GM19452 (cell line): ENCODE measurements around the gene ONECUT1.

Experiments
- ATAC-seq: cut with Tn5 transposase; IDR thresholded peaks from one replicate; pipeline ENCODE4 v1.9.1; 2021; ENCODE audit not compliant: unreplicated experiment

ONECUT1 gene

GRCh38 chr15:52783929-52784798 is 6.0 kb downstream of the ONECUT1 start:
- ATAC-seq: no peak

GRCh38 chr15:52783191-52783829 is 6.8 kb downstream of the ONECUT1 start:
- ATAC-seq: no peak

GRCh38 chr15:52782514-52782913 is 7.6 kb downstream of the ONECUT1 start:
- no peak for ATAC-seq

GRCh38 chr15:52780172-52780980 is 9.8 kb downstream of the ONECUT1 start:
- ATAC-seq: peak; percentile 77

- ATAC-seq: no peak
These were observed 11.7 kb downstream of the ONECUT1 start for GRCh38 chr15:52778457-52778856.

GRCh38 chr15:52772766-52773165 is 17.4 kb downstream of the ONECUT1 start:
- ATAC-seq: no peak

GRCh38 chr15:52765785-52766184 is 24.4 kb downstream of the ONECUT1 start:
- ATAC-seq: no peak

- no peak for ATAC-seq
These were observed 25.4 kb downstream of the ONECUT1 start for GRCh38 chr15:52764731-52765130.

- no peak for ATAC-seq
These were observed 27.5 kb downstream of the ONECUT1 start for GRCh38 chr15:52762621-52763020.

- ATAC-seq: no peak
These were observed 29.6 kb downstream of the ONECUT1 start for GRCh38 chr15:52760562-52760961.

- ATAC-seq: no peak
These were observed 30.2 kb downstream of the ONECUT1 start for GRCh38 chr15:52759969-52760368.

- no peak for ATAC-seq
These were observed 32.6 kb downstream of the ONECUT1 start for GRCh38 chr15:52757496-52757895.

- ATAC-seq: no peak
These were observed 38.6 kb downstream of the ONECUT1 start for GRCh38 chr15:52751522-52751921.

- peak; percentile 66 for ATAC-seq
These were observed 40.9 kb downstream of the ONECUT1 start for GRCh38 chr15:52749258-52749657.

- ATAC-seq: no peak
These were observed 43.9 kb downstream of the ONECUT1 start for GRCh38 chr15:52746162-52746757.

- ATAC-seq: no peak
These were observed 44.6 kb downstream of the ONECUT1 start for GRCh38 chr15:52745326-52746161.

GRCh38 chr15:52738311-52738710 is 51.8 kb downstream of the ONECUT1 start:
- no peak for ATAC-seq

- ATAC-seq: no peak
These were observed 52.4 kb downstream of the ONECUT1 start for GRCh38 chr15:52737720-52738119.

GRCh38 chr15:52735231-52736089 is 54.7 kb downstream of the ONECUT1 start:
- ATAC-seq: peak; percentile 78
